ENCODE results near the gene AFAP1.

Gene AFAP1

GRCh38 chr4:7819446-7819845, 120.2 kb downstream of the AFAP1 start:
- no peak for DNase-seq (ENCODE audit: low spot score)

- no peak for DNase-seq (ENCODE audit: low spot score)
These were observed 121.2 kb downstream of the AFAP1 start for GRCh38 chr4:7818399-7818911.

DNA sequence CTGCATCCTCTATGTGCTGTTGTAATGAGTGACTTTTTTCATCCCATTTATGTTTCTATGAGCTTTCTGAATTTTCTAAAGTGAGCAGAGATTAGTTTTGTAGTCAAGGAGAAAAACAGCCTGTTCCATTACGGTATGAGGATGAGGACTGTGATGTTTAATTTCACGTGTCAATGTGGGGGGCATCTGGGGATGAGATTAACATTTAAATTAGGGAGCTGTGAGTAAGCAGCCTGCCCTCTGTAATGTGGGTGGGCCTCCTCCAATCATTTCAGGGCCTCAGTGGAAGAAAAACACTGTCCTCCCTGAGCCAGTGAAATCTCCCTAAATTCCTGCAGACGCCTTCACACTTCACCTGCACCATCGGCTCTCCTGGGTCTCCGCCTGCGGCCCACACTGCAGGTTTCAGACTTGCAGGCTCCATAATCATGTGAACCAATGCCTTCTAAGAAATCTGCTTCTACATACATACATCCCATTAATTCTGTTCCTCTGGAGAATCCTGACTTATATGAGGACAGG, 121.7 kb downstream of the AFAP1 start:
- DNase-seq (ENCODE audit: low spot score): no peak

DNA sequence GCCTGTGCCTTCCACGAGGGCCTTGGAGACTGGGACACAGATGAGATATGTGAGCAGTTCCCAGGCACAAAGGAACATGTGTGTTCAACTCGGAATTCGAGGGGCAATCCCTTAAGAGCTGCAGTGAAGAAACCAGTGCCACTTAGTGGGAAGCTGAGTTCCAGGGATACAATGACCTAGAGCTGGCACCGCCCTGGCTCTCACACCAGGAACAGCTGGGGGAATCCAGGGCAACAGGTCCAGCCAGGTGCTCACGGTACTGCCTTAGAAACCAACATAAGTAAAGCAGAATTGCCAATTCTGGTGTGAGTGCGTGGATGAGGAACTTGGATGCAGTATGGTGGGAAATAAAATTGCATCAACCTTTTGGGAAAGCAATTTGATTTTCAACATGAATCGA, 122.9 kb downstream of the AFAP1 start:
- DNase-seq (ENCODE audit: low spot score): no peak

DNA sequence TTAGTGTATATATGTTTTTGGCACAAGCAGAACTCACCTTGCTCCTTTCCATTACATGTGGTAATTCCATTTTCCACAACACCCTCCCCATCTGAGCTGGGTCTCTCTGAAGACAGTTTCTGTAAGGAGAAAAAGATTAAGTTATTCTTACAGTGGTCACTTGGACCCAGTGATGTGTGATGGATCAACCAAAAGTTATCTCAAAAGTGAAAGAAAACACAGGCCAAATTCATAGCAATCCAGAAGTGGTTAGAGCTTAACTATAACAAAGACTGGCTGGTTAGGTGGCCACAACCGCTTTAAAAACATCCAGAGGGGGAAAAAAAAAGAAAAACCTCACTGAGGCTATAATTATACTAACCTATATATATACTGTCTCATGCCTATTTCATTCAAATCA, 123.7 kb downstream of the AFAP1 start:
- DNase-seq (ENCODE audit: low spot score): no peak

DNA sequence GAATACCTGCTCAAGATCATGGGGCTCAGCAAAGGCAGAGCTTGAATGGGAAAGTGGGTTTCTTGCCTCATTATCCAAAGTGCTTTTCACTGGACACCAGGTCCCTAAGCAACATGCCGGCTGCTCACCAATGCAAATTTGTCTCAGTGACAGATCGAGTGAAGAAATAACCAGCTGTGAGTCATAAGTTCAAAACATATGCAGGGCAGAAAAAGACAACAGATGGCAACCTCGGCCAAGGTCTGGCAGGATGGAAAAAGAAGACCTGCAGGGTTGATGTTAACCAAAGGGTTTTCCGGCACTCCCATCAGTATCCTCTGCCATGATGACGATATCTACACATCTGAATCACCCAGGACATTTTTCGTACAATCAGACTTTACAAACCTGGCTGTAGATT, 124.1 kb downstream of the AFAP1 start:
- DNase-seq (ENCODE audit: low spot score): no peak

GRCh38 chr4:7814451-7814850, 125.2 kb downstream of the AFAP1 start:
- DNase-seq (ENCODE audit: low spot score): no peak

- DNase-seq (ENCODE audit: low spot score): no peak
These were observed 126.0 kb downstream of the AFAP1 start for GRCh38 chr4:7813674-7814073.

GRCh38 chr4:7812921-7813320, 126.7 kb downstream of the AFAP1 start:
- no peak for DNase-seq (ENCODE audit: low spot score)

DNA sequence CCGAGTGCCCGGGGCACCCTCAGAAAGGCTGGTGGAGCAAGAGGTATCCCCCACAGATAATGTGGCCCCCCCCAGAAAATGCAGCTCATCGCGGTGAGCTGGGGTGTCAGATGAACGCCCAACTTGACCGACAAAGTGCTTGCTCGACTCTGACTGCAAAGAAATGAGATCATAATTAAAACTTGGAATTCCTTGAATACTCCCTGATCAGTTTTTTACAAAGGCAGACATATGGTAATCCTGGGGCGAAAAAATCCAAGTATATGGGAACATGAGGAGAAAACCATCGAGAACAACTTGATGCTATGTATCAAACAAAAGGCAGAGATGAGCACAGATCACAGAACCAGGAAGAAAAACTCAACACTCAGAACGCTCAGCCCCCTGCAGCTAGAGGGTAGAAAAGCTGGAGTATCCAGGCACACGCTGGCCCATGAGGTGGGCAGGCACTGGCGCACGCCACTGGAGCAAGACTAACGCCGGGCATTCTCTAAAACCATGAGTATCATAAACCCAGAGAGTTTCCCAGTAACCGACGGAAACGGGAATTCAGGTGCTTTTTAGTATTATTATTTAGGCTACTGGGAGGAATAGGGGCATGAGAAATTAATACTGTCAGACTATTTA, 127.3 kb downstream of the AFAP1 start:
- no peak for DNase-seq (ENCODE audit: low spot score)

GRCh38 chr4:7811536-7812191, 128.0 kb downstream of the AFAP1 start:
- DNase-seq (ENCODE audit: low spot score): no peak

- no peak for DNase-seq (ENCODE audit: low spot score)
These were observed 128.7 kb downstream of the AFAP1 start for GRCh38 chr4:7810783-7811535.

- no peak for DNase-seq (ENCODE audit: low spot score)
These were observed 130.9 kb downstream of the AFAP1 start for GRCh38 chr4:7808752-7809151.

GRCh38 chr4:7808181-7808580, 131.5 kb downstream of the AFAP1 start:
- DNase-seq (ENCODE audit: low spot score): no peak

DNA sequence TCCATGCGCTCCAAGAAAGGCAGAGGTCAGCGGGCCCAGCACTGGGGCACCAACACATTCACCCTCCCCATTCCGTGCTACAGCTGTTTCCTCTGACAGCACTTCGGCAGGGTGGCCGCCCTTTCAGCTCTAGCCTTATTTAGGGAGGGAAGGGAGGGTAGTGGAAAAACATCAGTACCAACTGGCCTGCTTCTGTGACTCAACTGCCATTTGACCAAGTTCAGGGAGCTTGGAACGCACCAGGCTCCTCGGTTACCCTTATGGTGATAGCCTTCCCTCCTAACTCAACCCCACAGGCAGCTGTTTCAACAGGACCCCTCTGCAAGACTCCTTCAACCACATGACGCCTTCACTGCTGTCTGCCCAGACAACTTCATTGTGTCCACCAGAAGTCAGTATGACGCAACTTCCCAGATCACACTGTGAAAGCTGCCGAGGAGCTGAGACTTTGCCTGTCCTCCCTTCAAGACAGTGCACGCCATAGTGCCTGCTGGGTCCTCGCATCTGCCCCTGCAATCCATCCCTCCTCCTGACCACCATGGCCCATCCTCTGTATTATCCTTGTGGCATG, 132.2 kb downstream of the AFAP1 start:
- no peak for DNase-seq (ENCODE audit: low spot score)

GRCh38 chr4:7806338-7807090, 133.1 kb downstream of the AFAP1 start:
- no peak for DNase-seq (ENCODE audit: low spot score)

GRCh38 chr4:7805533-7806337, 133.9 kb downstream of the AFAP1 start:
- DNase-seq (ENCODE audit: low spot score): no peak

- no peak for DNase-seq (ENCODE audit: low spot score)
These were observed 134.8 kb downstream of the AFAP1 start for GRCh38 chr4:7804756-7805385.

GRCh38 chr4:7803992-7804755, 135.5 kb downstream of the AFAP1 start:
- DNase-seq (ENCODE audit: low spot score): peak; percentile 86

- no peak for DNase-seq (ENCODE audit: low spot score)
These were observed 136.3 kb downstream of the AFAP1 start for GRCh38 chr4:7803371-7803770.
